HCT116 (cell line): ENCODE data around the gene ZBTB42. TPM values are rescaled to one million over a fixed set of nuclear protein-coding genes. Genes with fewer than 3 reads are reported as not detected.

Experiments
- ATAC-seq: fragments of 200-7000 bp; cut with Tn5 transposase; 2 replicates; pipeline ENCODE4 v1.9.1; 2020; ENCODE audit warnings: mild to moderate bottlenecking, moderate library complexity
- BruUV-seq: library from RNA; stranded (reverse); fragments of 400-500 nt; replicated peaks from 2 replicates; lab custom pipeline; 2021; lab: Mats Ljungman, UMichigan
- CTCF ChIA-PET: fragments of 300-600 bp; sonication (Branson Sonifier 250); formaldehyde crosslinking; loops from one replicate; lab custom pipeline; 2021; ENCODE audit warnings: antibody characterized with exemption; lab: Charles Lee
- POLR2A ChIA-PET: fragments of 300-600, 350-600 bp; sonication (Branson Sonifier 250); formaldehyde crosslinking; loops from one replicate; lab custom pipeline; 2021; ENCODE audit warnings: antibody characterized with exemption; lab: Charles Lee
- RAD21 ChIA-PET, 2 experiments: fragments of 300-600 bp; sonication (Branson Sonifier 250); formaldehyde crosslinking; loops; one replicate each; lab custom pipeline; 2023; ENCODE audit warnings: low total read pairs in 2 of 2; ENCODE audit not compliant: uncharacterized antibody in 2 of 2, unreplicated experiment in 2 of 2, low non-redundant PET in 1 of 2; lab: Charles Lee
- DNase-seq: peaks from one replicate; pipeline ENCODE4 v3.0.0-alpha.2; 2010; ENCODE audit warnings: low read depth, low spot score
- H2AFZ ChIP-seq: fragments of 200-600 bp; shearing (Covaris generic), sonication (generic); 2 replicates; pipeline ENCODE4 v1.6.1; 2017; ENCODE audit warnings: low read depth, mixed run types, mixed read lengths, antibody characterized with exemption, low read length; ENCODE audit not compliant: poor library complexity, severe bottlenecking
- H3K27ac ChIP-seq: 2 replicates; pipeline ENCODE4 v1.5.1; 2012; ENCODE audit warnings: low read depth, low read length
- H3K27me3 ChIP-seq: fragments of 200-600 bp; sonication (generic); 2 replicates; pipeline ENCODE4 v1.6.1; 2016; ENCODE audit warnings: mixed run types, low read length, mixed read lengths; ENCODE audit not compliant: insufficient read depth
- H3K36me3 ChIP-seq, 2 experiments: fragments of 200-500 bp in 1 of 2; fragments of 200-600 bp in 1 of 2; sonication (Bioruptor generic) in 1 of 2; sonication (generic) in 1 of 2; 2 replicates each; pipeline versions ENCODE4 v1.5.1 to v1.6.1; 2014 to 2016; ENCODE audit warnings: low read length in 2 of 2, inconsistent platforms in 1 of 2, mixed read lengths in 1 of 2, mixed run types in 1 of 2; ENCODE audit not compliant: insufficient read depth in 2 of 2, control insufficient read depth in 1 of 2
- H3K4me1 ChIP-seq, 2 experiments: fragments of 200-600 bp in 1 of 2; sonication (generic) in 1 of 2; 2 replicates each; pipeline versions ENCODE4 v1.5.1 to v1.6.1; 2012 to 2017; ENCODE audit warnings: low read length in 2 of 2, inconsistent platforms in 1 of 2, mild to moderate bottlenecking in 1 of 2, mixed read lengths in 1 of 2, mixed run types in 1 of 2, moderate library complexity in 1 of 2; ENCODE audit not compliant: insufficient read depth in 2 of 2, control insufficient read depth in 1 of 2
- H3K4me2 ChIP-seq: fragments of 200-600 bp; sonication (generic); 2 replicates; pipeline ENCODE4 v1.6.1; 2017; ENCODE audit warnings: mixed run types, low read length, mixed read lengths
- H3K4me3 ChIP-seq, 2 experiments: fragments of 200-600 bp in 1 of 2; sonication (generic) in 1 of 2; replicated peaks in 1 of 2; 2 replicates each; pipeline ENCODE4 v1.5.1; 2011 to 2016; ENCODE audit warnings: low read length in 2 of 2, control low read depth in 1 of 2, low read depth in 1 of 2, mild to moderate bottlenecking in 1 of 2, mixed read lengths in 1 of 2, mixed run types in 1 of 2
- H3K79me2 ChIP-seq: fragments of 200-600 bp; sonication (generic); 2 replicates; pipeline ENCODE4 v1.6.1; 2017; ENCODE audit warnings: mild to moderate bottlenecking, mixed run types, low read length, moderate library complexity, mixed read lengths; ENCODE audit not compliant: insufficient read depth
- H3K9ac ChIP-seq: fragments of 200-600 bp; sonication (generic); 2 replicates; pipeline ENCODE4 v1.6.1; 2016; ENCODE audit warnings: low read length, mixed read lengths
- H3K9me2 ChIP-seq: fragments of 200-600 bp; sonication (generic), shearing (Covaris generic); 2 replicates; pipeline ENCODE4 v1.6.1; 2017; ENCODE audit warnings: mixed run types, mild to moderate bottlenecking, moderate library complexity; ENCODE audit not compliant: insufficient read depth
- H3K9me3 ChIP-seq, 2 experiments: fragments of 200-500 bp in 1 of 2; fragments of 200-600 bp in 1 of 2; sonication (Bioruptor generic) in 1 of 2; sonication (generic) in 1 of 2; 2 replicates each; pipeline ENCODE4 v1.6.1; 2014 to 2017; ENCODE audit warnings: low read length in 2 of 2, mixed read lengths in 2 of 2, inconsistent platforms in 1 of 2, low read depth in 1 of 2, mild to moderate bottlenecking in 1 of 2, mixed run types in 1 of 2, moderate library complexity in 1 of 2; ENCODE audit not compliant: control insufficient read depth in 1 of 2, insufficient read depth in 1 of 2
- H4K20me1 ChIP-seq: fragments of 200-600 bp; sonication (generic), shearing (Covaris generic); 2 replicates; pipeline ENCODE4 v1.6.1; 2017; ENCODE audit warnings: mixed run types, mild to moderate bottlenecking, moderate library complexity; ENCODE audit not compliant: insufficient read depth
- ATF3 ChIP-seq: IDR thresholded peaks from 2 replicates; pipeline ENCODE4 v1.6.1; 2012
- CEBPB ChIP-seq: IDR thresholded peaks from 2 replicates; pipeline ENCODE4 v1.6.1; 2012; ENCODE audit warnings: low read depth
- EGR1 ChIP-seq: IDR thresholded peaks from 2 replicates; pipeline ENCODE4 v1.6.1; 2012; ENCODE audit warnings: low read depth
- ELF1 ChIP-seq: IDR thresholded peaks from 2 replicates; pipeline ENCODE4 v1.6.1; 2012; ENCODE audit warnings: low read depth, borderline replicate concordance
- EZH2 ChIP-seq: fragments of 200-600 bp; sonication (generic); IDR thresholded peaks from 2 replicates; pipeline ENCODE4 v1.6.1; 2017; ENCODE audit warnings: antibody characterized with exemption, mixed run types
- EZH2phosphoT487 ChIP-seq: fragments of 200-600 bp; IDR thresholded peaks from 2 replicates; pipeline ENCODE4 v1.6.1; 2018; ENCODE audit warnings: antibody characterized with exemption, borderline replicate concordance
- POLR2A ChIP-seq: IDR thresholded peaks from 2 replicates; pipeline ENCODE4 v1.7.0; 2011; ENCODE audit warnings: borderline replicate concordance; ENCODE audit not compliant: insufficient read depth, insufficient read length; ENCODE audit errors: extremely low read depth
- POLR2AphosphoS5 ChIP-seq: IDR thresholded peaks from 2 replicates; pipeline ENCODE4 v1.6.1; 2011; ENCODE audit warnings: mild to moderate bottlenecking, low read depth, low read length, moderate library complexity
- SIN3A ChIP-seq: IDR thresholded peaks from 2 replicates; pipeline ENCODE4 v1.6.1; 2012; ENCODE audit warnings: low read depth
- SP1 ChIP-seq: IDR thresholded peaks from 2 replicates; pipeline ENCODE4 v1.6.1; 2012; ENCODE audit warnings: low read depth
- SRF ChIP-seq: IDR thresholded peaks from 2 replicates; pipeline ENCODE4 v1.6.1; 2012; ENCODE audit warnings: low read depth
- ZBTB33 ChIP-seq: IDR thresholded peaks from 2 replicates; pipeline ENCODE4 v1.6.1; 2011; ENCODE audit warnings: mild to moderate bottlenecking, low read length, moderate library complexity; ENCODE audit not compliant: insufficient replicate concordance; ENCODE audit errors: extremely low read depth
- ZNF274 ChIP-seq: fragments of 200-500 bp; sonication (Bioruptor generic); IDR thresholded peaks from 2 replicates; pipeline ENCODE4 v1.6.1; 2014; ENCODE audit warnings: mild to moderate bottlenecking, low read depth, low read length, inconsistent platforms
- intact Hi-C: fragments of 100-400 bp; cut with micrococcal nuclease; formaldehyde crosslinking; loops from 2 replicates; pipeline ENCODE4 v1.10.0; 2022
- total RNA-seq: library from RNA; stranded (reverse); gene quantifications from one replicate; pipeline ENCODE4 v1.2.1, GENCODE V29; 2021; ENCODE audit not compliant: unreplicated experiment

The ZBTB42 gene
- total RNA-seq, 1 experiment from 2014 or later, result 4.4 TPM

- intact Hi-C loops, result no loop called here
- ATAC-seq (no peak), DNase-seq (no peak)
- H3K27me3 ChIP-seq, result no peaks in the 10 kb centered on the region
- no peak overlapping the region for H2AFZ ChIP-seq
- BruUV-seq, result no TSS peak
- H3K4me2 ChIP-seq, result no peak overlapping the region
- H3K9me3 ChIP-seq, result no peaks in the 10 kb centered on the region
- no peak overlapping the region for H3K9ac ChIP-seq
- CTCF ChIA-PET, result no interaction called here
- no peak overlapping the region for H3K4me3 ChIP-seq
- peaks cover 18% of the 10 kb centered on the region; the same call in 1 of the 2 replicates for H3K79me2 ChIP-seq
- TF ChIP-seq ZBTB33, result no peak
- TF ChIP-seq ATF3, result no peak
- no peak for TF ChIP-seq ELF1
- TF ChIP-seq SRF, result no peak
- no peak for TF ChIP-seq POLR2AphosphoS5
- TF ChIP-seq SP1, result no peak
- no peak for TF ChIP-seq EZH2phosphoT487
- TF ChIP-seq EZH2, result no peak
- TF ChIP-seq ZNF274, result no peak
- TF ChIP-seq SIN3A, result no peak
- no peak for TF ChIP-seq POLR2A
- TF ChIP-seq CEBPB, result no peak
- TF ChIP-seq EGR1, result no peak
- H4K20me1 ChIP-seq, result no peaks in the 10 kb centered on the region
- no peak overlapping the region for H3K27ac ChIP-seq
- POLR2A ChIA-PET, result no interaction called here
- RAD21 ChIA-PET, result interaction anchor here in 1 of 2 experiments (0.6 kb wide), 1 partner anchor 10 kb away, joined by 6 read pairs; no protein-coding TSS in a partner anchor
- peaks cover 0 to 3% of the 10 kb centered on the region in 2 experiments; a peak in 2 of 4 replicates for H3K36me3 ChIP-seq
- H3K4me1 ChIP-seq, result no peaks in the 10 kb centered on the region
- H3K9me2 ChIP-seq, result no peaks in the 10 kb centered on the region
These were observed 18.7 kb upstream of the ZBTB42 start for GRCh38 chr14:104782086-104782807.
